GM12878 (cell line): ENCODE results near the gene GEMIN8.

Experiments used
- ASH2L ChIP-seq: fragments of 300-600, 200-600 bp; sonication (generic); IDR thresholded peaks from 2 replicates; pipeline ENCODE4 v1.6.1; 2017; ENCODE audit warnings: low read depth, mild to moderate bottlenecking, borderline replicate concordance
- CEBPB ChIP-seq, 2 experiments: fragments of 150-350 bp in 1 of 2; IDR thresholded peaks; 2 replicates each; pipeline ENCODE4 v1.6.1; 2012 to 2014; ENCODE audit warnings: low read depth in 2 of 2, low read length in 2 of 2, borderline replicate concordance in 1 of 2, inconsistent platforms in 1 of 2
- DPF2 ChIP-seq: fragments of 450-650 bp; IDR thresholded peaks from 2 replicates; pipeline ENCODE4 v1.6.1; 2017; ENCODE audit warnings: mild to moderate bottlenecking
- PAX8 ChIP-seq: fragments of 450-650 bp; IDR thresholded peaks from 2 replicates; pipeline ENCODE4 v1.6.1; 2017; ENCODE audit warnings: mild to moderate bottlenecking, moderate library complexity
- POLR2AphosphoS2 ChIP-seq: IDR thresholded peaks from 2 replicates; pipeline ENCODE4 v1.6.1; 2011; ENCODE audit warnings: low read depth, mild to moderate bottlenecking, low read length, improper control_type of control experiment, moderate library complexity
- POLR2AphosphoS5 ChIP-seq: IDR thresholded peaks from 2 replicates; pipeline ENCODE4 v1.6.1; 2011; ENCODE audit warnings: mild to moderate bottlenecking, low read length, inconsistent platforms
- RB1 ChIP-seq: fragments of 450-650 bp; formaldehyde crosslinking; IDR thresholded peaks from 2 replicates; pipeline ENCODE4 v1.6.1; 2017; ENCODE audit warnings: mild to moderate bottlenecking, borderline replicate concordance
- RCOR1 ChIP-seq: conservative IDR thresholded peaks from 2 replicates; pipeline ENCODE4 v1.6.1; 2012; ENCODE audit warnings: low read depth, low read length, improper control_type of control experiment
- RFX5 ChIP-seq: IDR thresholded peaks from 2 replicates; pipeline ENCODE4 v1.6.1; 2011; ENCODE audit warnings: low read depth, low read length, improper control_type of control experiment
- SUZ12 ChIP-seq: fragments of 200-600 bp; sonication (generic); IDR thresholded peaks from one replicate; pipeline ENCODE4 v1.6.1; 2018; ENCODE audit warnings: antibody characterized with exemption, mild to moderate bottlenecking; ENCODE audit not compliant: unreplicated experiment
- TAF1 ChIP-seq: IDR thresholded peaks from 2 replicates; pipeline ENCODE4 v1.6.1; 2011; ENCODE audit warnings: mild to moderate bottlenecking, low read depth, low read length, borderline replicate concordance
- TCF12 ChIP-seq: IDR thresholded peaks from 2 replicates; pipeline ENCODE4 v1.6.1; 2011; ENCODE audit warnings: low read depth, mild to moderate bottlenecking, low read length
- TF ChIP-seq, protein P1 (sequence below): fragments of 450-650 bp; IDR thresholded peaks from 2 replicates; pipeline ENCODE4 v1.6.1; 2014; ENCODE audit warnings: mild to moderate bottlenecking
- TF ChIP-seq, protein P2 (sequence below), 3 experiments: IDR thresholded peaks in 2 of 3; conservative IDR thresholded peaks in 1 of 3; 2 replicates each; pipeline ENCODE4 v1.5.1; 2011; ENCODE audit warnings: low read depth in 3 of 3, low read length in 3 of 3, mild to moderate bottlenecking in 3 of 3, control low read depth in 2 of 3, moderate library complexity in 2 of 3, inconsistent platforms in 1 of 3, mixed read lengths in 1 of 3; ENCODE audit not compliant: control insufficient read depth in 2 of 3, insufficient read depth in 1 of 3; ENCODE audit errors: extremely low read depth in 1 of 3

DNA sequence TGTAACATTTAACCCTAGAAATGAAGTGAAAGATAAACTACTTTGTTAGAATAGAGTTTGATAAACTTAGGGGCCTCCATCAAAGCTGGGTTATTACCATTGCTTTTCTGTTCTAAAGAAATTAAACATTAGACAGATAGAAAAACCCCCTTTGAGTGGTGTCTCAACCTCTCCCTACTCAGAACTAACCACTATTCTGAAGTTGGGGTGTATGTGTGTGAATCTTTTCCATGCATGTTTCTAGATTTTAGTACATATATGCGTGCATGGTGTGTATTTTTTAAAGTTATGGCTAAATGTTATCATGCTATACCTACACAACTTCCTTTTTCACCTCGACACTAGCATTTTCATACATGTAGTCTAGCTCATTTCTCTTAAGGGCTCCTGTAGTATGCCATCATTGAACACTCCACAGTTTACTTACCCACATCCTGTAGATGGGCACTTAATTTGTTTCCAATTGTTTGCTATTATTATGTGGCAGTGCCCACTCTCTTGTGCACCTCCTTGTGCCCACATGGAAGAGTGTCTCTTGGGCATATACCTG is 25.7 kb downstream of the GEMIN8 start:
- TF ChIP-seq POLR2AphosphoS2: no peak
- TF ChIP-seq, protein P1, sequence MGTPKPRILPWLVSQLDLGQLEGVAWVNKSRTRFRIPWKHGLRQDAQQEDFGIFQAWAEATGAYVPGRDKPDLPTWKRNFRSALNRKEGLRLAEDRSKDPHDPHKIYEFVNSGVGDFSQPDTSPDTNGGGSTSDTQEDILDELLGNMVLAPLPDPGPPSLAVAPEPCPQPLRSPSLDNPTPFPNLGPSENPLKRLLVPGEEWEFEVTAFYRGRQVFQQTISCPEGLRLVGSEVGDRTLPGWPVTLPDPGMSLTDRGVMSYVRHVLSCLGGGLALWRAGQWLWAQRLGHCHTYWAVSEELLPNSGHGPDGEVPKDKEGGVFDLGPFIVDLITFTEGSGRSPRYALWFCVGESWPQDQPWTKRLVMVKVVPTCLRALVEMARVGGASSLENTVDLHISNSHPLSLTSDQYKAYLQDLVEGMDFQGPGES: no peak
- TF ChIP-seq POLR2AphosphoS5: no peak
- TF ChIP-seq RCOR1: no peak
- TF ChIP-seq, protein P2, sequence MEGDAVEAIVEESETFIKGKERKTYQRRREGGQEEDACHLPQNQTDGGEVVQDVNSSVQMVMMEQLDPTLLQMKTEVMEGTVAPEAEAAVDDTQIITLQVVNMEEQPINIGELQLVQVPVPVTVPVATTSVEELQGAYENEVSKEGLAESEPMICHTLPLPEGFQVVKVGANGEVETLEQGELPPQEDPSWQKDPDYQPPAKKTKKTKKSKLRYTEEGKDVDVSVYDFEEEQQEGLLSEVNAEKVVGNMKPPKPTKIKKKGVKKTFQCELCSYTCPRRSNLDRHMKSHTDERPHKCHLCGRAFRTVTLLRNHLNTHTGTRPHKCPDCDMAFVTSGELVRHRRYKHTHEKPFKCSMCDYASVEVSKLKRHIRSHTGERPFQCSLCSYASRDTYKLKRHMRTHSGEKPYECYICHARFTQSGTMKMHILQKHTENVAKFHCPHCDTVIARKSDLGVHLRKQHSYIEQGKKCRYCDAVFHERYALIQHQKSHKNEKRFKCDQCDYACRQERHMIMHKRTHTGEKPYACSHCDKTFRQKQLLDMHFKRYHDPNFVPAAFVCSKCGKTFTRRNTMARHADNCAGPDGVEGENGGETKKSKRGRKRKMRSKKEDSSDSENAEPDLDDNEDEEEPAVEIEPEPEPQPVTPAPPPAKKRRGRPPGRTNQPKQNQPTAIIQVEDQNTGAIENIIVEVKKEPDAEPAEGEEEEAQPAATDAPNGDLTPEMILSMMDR (IDR thresholded peaks at IDR 0.05 in 2 of 3, conservative IDR thresholded peaks at IDR 0.05 in 1 of 3; ENCODE audit: control insufficient read depth in 2 of 3, extremely low read depth in 1 of 3, insufficient read depth in 1 of 3, low read depth in 3 of 3, low read length in 3 of 3): no peak
- TF ChIP-seq SUZ12: no peak
- no peak for TF ChIP-seq CEBPB (IDR thresholded peaks at IDR 0.05; ENCODE audit: borderline replicate concordance in 1 of 2, low read depth in 2 of 2, low read length in 2 of 2)
- TF ChIP-seq DPF2: no peak
- TF ChIP-seq TAF1: no peak
- no peak for TF ChIP-seq TCF12
- no peak for TF ChIP-seq ASH2L
- TF ChIP-seq RFX5: no peak
- TF ChIP-seq PAX8: no peak
- TF ChIP-seq RB1: no peak
